GM21737 (cell line): ENCODE results near the gene PTPRT.

ENCODE experiments used
- ATAC-seq: cut with Tn5 transposase; IDR thresholded peaks from one replicate; pipeline ENCODE4 v1.9.1; 2021; ENCODE audit warnings: mild to moderate bottlenecking, moderate library complexity; ENCODE audit not compliant: unreplicated experiment

PTPRT gene

DNA sequence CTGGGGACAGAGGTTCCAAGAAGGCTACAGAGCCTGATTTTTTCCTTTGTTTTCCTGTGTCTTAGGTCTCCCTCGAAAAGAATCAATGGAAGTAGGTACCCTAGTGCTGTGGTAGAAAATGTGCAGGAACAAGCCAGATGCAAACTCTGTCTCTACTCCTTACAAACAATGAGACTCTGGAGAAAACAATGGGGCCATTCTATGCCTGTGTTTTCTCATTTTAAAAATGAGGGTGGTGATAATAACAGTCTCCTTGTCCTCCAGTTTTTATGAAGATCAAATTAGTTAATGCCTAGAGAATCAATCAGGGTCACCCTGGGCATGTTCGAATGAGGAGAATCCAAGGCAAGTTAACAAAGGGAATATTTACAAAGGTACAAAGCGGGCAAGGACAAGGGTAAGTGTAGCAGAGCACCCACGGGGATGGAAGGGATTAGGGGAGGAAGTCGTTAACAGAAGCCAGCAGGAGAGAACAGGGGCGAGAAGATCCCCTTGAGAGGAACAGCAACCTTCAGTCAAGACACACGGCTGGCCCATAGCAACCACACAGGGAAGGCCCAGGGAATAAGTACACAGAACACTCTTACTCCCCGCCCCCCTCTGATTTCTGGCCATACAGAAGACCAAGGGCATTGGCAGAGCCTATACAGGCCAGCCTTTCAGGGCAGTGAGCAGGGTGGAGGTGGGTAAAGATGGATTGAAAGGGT lies 342.8 kb downstream of the PTPRT start:
- ATAC-seq: no peak

- no peak for ATAC-seq
Observed at GRCh38 chr20:42844751-42845150, 345.0 kb downstream of the PTPRT start.

GRCh38 chr20:42837456-42837855 lies 352.2 kb downstream of the PTPRT start:
- ATAC-seq: no peak

DNA sequence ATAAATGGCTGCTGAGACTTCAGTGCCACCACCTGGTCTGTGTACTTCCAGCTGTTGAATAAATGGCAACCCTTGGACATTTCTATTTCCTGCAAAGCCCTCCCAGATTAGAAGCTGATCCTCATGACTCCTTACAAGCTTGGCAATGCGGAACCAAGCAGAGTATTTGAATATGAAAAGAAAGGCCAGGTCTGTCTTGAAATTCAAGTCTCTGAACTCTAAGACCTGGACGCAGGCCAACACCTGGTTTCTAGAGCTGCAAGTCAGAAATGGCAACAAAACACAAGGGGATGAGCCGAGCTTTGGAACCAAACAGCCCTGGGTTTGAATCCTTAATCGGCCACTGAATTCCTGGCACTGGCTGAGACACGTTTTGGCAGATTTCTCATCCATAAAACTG lies 353.4 kb downstream of the PTPRT start:
- ATAC-seq: no peak

DNA sequence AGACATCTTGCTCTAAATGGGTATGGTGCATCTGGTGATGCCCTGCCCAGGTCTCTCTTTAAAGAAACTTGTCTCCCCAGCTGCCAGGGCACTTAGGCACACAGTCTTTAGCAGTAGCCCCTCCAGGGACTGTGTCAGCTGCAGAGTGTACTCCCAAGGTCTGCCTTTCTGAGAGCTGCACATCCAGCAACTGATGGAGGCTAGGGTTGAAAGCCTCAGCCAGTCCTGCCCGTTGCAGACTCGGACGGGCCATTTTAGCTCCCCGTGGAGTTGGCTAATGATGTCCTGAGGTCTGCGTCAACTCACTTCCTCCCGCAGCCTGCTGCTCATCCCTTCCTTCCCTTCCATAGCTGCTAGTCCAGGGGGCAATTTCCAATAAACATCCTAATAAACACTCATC lies 381.8 kb downstream of the PTPRT start:
- no peak for ATAC-seq

- no peak for ATAC-seq
Observed at GRCh38 chr20:42795111-42795695, 394.5 kb downstream of the PTPRT start.

DNA sequence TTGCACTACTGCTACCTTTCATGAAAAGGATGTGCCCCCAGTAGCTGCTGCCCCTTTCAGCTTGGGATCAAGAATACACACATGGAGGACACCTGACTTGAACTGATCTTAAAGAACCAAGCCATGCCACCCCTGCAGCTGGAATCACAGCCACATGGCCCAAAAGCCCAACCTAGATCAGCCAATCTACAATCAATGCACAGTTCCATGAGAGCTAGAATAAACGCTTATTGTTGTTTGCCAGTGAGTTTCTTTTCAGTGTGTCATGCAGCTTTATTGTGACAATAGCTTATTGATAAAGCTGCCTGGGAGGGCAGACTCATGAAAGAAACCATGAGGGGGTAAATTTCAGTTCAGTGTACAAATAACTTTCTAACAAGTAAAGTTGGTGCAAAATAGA lies 397.7 kb downstream of the PTPRT start:
- ATAC-seq: no peak

GRCh38 chr20:42790111-42790510 lies 399.6 kb downstream of the PTPRT start:
- ATAC-seq: no peak

DNA sequence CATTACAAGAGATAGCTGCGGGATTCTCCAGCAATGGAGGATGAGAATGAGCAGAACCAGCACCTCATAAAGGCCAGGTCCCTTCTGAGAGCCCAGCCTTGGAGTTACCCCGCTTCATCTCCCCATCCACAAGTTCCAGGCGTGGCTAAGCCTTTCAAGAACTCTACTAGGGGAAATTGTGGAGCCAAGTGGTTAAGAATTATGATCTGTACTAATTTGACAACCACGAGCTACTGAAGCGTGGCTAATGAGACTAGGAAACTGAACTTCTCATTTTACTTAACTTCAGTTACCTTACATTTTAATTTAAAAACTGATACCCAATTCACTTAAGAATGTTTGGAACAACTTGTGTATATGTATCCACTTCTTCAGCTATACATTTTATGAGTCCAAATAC lies 401.0 kb downstream of the PTPRT start:
- no peak for ATAC-seq

GRCh38 chr20:42785041-42785440 lies 404.7 kb downstream of the PTPRT start:
- ATAC-seq: no peak

DNA sequence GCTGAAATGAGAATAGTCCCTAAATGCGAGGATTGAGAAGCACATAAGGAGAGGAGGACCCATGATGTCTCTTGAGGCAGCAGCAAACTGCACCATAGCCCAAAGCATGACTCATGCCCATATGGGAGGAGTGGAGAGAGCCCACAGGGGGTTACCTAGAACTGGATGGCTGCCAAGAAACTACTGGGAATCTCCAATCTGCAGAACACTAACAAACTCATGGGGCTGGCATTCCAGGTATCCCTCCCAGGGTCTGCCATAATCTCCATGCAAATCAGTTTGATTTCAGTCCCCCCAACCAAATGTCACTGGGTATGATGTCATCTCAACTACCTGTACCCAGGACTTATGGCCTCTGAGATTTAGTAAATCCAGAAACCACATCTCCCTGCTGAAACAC lies 410.5 kb downstream of the PTPRT start:
- ATAC-seq: no peak

- no peak for ATAC-seq
Observed at GRCh38 chr20:42775866-42776265, 413.8 kb downstream of the PTPRT start.

DNA sequence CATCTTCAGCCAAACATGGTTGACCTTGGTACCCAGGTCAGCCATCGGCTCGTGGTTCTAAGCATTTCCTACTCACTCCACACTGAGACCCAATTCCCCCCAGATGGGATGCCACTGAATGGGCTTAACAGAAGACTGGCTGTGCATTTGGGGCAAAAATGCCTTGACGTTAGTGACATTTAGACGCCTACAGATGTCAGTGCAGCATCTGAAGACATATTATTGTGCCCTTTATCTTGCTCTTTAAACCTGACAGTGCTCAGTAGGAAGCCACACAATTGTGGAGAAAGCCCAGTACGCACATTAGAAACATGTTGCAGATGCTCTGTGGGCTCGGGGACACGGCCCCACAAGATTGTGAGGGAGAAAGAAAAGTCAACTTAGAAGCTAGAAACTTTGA lies 414.7 kb downstream of the PTPRT start:
- no peak for ATAC-seq

- ATAC-seq: no peak
Observed at GRCh38 chr20:42763015-42763414, 426.7 kb downstream of the PTPRT start.

GRCh38 chr20:42756991-42757390 lies 432.7 kb downstream of the PTPRT start:
- no peak for ATAC-seq

DNA sequence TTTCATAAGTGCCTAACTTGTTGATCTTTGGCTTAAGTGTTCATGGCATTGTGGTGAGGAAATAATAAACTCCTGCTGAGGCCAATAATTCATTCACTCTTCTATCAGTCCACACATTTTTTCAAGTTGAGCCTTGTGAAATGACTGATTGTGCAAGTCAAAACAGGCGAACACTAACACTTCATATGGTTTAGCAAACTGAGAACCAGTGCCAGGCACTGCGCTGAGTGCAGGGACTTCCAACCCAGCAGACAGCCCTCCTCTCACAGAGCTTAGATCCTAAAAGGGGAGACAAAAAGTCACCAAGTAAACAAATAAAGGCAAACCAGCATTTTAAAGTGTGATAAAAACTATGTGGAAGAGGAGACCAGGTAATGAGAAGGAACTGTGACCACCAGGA lies 435.0 kb downstream of the PTPRT start:
- no peak for ATAC-seq

- ATAC-seq: no peak
Observed at GRCh38 chr20:42752620-42753019, 437.1 kb downstream of the PTPRT start.

- ATAC-seq: no peak
Observed at GRCh38 chr20:42749556-42749955, 440.1 kb downstream of the PTPRT start.

DNA sequence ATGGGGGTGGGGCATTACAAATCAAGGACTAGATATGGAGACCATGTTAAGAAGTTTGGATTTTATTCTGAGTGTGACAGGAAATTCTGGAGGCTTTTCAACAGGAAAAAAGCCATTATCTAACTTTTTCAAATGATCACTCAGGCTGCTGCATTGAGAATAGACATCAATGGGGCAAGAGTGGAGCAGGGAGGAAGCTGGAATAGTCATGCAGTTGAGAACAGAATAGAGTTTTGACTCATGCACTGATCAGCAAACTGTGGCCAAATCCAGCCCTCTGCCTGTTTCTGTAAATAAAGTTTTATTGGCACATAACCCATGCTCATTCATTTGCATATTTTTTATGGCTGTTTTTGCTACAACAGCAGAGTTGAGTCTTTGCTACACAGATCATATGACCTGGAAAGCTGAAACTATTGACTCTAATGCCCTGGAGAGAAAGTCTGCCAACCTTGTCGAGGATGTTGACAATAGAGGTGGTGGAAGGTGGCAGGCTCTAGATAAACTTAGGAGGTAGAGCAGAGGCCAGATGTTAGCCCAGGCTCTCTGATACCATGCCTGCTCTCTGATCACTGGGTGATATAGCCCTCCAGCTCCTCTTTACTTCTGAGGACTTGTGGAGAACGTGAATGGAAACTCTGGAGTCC lies 441.8 kb downstream of the PTPRT start:
- ATAC-seq: no peak

GRCh38 chr20:42744756-42745465 lies 444.8 kb downstream of the PTPRT start:
- ATAC-seq: no peak

DNA sequence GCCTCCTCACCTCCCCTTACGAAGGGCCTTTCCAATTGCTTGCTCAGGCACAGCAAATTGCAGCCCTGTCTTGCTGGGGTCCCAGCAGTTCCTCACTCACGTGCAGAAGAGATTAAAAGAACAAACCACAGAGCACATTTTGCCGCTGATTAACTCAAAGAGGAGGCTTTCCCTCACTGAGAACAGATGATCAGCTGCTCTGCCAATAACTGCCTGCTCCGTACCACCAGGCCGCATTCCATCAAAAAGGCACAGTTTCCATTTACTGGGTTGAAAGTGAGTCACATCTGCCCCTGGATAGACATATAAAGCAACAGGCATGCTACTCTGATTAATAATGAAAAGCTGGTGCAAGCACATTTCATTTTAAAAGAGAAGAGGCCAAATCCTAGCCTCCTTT lies 446.8 kb downstream of the PTPRT start:
- no peak for ATAC-seq

DNA sequence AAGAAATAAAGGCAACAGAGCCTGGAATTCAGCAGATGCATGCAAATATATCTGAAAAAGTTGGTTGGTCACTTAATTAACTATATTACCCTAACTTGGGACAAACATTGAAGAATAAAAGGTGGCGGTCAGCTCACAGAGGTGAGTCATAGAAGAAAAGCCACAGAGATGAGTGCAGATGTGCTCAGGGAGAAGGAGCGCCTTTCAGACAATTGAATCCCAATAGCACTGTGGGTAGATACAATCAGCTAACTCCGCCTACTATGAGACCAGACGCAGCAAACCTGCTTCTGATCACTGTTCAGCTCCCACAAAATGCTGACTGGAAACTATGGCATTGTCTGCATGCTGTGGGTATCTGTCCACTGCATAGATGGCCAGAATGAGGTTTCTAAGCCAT lies 447.8 kb downstream of the PTPRT start:
- ATAC-seq: no peak
